ENCODE measurements around the gene APBB1IP. TPM values are rescaled to one million over a fixed set of nuclear protein-coding genes. Genes with fewer than 3 reads are reported as not detected.
A peak's percentile ranks its signal among the peaks of the same experiment; 100 is the strongest.
"Not testable (repeated sequence)": the region's sequence is repeated elsewhere in the genome, so short reads cannot be mapped to it uniquely, and the experiment has no call there.

The APBB1IP gene, protein sequence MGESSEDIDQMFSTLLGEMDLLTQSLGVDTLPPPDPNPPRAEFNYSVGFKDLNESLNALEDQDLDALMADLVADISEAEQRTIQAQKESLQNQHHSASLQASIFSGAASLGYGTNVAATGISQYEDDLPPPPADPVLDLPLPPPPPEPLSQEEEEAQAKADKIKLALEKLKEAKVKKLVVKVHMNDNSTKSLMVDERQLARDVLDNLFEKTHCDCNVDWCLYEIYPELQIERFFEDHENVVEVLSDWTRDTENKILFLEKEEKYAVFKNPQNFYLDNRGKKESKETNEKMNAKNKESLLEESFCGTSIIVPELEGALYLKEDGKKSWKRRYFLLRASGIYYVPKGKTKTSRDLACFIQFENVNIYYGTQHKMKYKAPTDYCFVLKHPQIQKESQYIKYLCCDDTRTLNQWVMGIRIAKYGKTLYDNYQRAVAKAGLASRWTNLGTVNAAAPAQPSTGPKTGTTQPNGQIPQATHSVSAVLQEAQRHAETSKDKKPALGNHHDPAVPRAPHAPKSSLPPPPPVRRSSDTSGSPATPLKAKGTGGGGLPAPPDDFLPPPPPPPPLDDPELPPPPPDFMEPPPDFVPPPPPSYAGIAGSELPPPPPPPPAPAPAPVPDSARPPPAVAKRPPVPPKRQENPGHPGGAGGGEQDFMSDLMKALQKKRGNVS
- total RNA-seq (1 to 10 TPM; 5.2 to 8.4 (median 6.9) TPM), polyA plus RNA-seq (2.8 TPM)
- long read RNA-seq, donor 1, partial matches to known transcripts, result 4 of 5 reads
- long read RNA-seq, donor 1, other reads (novel, unspliced or antisense), result 1 of 5 reads
- long read RNA-seq, donor 2, partial matches to known transcripts, result 1 of 3 reads
- long read RNA-seq, donor 2, other reads (novel, unspliced or antisense), result 1 of 3 reads
- long read RNA-seq, donor 3, partial matches to known transcripts, result 5 of 6 reads
- long read RNA-seq, donor 3, other reads (novel, unspliced or antisense), result 0 of 6 reads
- long read RNA-seq, donor 4, partial matches to known transcripts, result 0 of 1 reads
- long read RNA-seq, donor 4, other reads (novel, unspliced or antisense), result 1 of 1 reads

DNA sequence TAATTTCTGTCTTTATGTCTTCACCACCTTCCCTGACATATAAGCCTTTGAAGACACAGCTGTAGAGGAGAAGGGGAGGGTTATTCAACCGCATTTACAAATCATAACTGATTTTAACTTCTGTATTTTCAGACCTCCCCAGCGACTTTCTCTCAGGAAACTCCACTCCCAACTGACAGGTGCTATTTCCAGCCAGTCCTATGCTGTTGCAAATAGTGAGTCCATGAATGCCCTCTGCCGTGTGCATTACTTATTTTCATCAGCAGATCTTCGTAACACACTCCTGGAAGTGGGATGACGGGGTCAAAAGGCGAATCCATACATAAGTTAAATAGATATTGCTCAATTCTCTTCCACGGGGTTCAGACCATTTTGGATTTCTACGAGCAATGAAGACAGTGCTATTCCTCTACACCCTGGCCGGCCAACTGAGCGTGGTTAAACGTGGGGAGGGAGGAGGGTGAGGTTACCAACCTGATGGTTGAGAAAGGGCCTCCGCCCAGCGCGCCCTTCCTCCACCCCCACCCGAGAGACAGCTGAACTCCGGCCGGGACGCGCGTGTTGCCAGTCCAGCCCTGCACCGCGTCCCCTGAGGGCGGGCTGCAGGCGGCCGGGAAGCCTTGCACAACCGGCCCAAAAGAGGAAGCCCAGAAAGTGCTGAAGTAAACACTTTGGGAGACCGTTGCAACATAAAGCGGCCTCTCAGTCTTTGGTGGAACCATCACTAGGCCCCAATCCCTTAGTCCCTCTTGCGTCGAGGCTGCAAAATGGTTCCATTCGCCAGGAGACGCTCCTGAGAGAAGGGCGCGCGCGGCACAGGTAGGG lies at the start of gene APBB1IP:
Gene APBB1IP, plus strand, starts transcription at position 705 of the 825 bp plus-strand sequence. CDS start 53,986 bp downstream, outside the sequence.
- WGBS, result 13% methylated on average over 36 of the region's 36 CpGs
- Histone ChIP-seq H3K27me3 (ENCODE audit: control insufficient read depth, insufficient read depth) (no peaks in the 10 kb centered on the region), H3K27ac (ENCODE audit: low read length) (peak within 1 kb of the TSS; percentile 76), H3K9me3 (ENCODE audit: control insufficient read depth, low read length) (no peaks in the 10 kb centered on the region), H3K4me1 (ENCODE audit: control insufficient read depth, insufficient read depth, low read length) (no peaks in the 10 kb centered on the region), H3K4me3 (ENCODE audit: low read length) (peak within 1 kb of the TSS; percentile 69)
- intact Hi-C loops (cut with DNase I), result no loop called here
- peak; percentile 96 for ATAC-seq
- DNase-seq, result peak; percentile 85 to 92 (median 92)

DNA sequence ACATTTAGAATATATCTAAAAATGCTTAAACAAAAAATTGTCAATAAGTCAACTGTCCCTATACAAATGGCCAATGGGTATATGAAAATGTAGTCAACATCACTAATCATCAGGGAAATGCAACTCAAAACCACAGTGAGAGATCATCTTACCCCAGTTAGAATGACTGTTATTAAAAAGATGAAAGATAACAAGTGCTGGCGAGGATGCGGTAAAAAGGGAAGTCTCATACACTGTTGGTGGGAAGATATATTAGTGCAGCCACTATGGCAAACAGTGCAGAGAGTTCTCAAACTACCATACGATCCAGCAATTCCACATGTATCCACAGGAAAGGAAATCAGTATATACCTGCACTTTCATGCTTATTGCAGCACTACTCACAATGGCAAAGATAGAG lies 48.6 kb upstream of the APBB1IP start:
- no peak overlapping the region for H3K27ac ChIP-seq (ENCODE audit: low read length)
- DNase-seq, result no peak
- no peaks in the 10 kb centered on the region for H3K27me3 ChIP-seq (ENCODE audit: control insufficient read depth, insufficient read depth)
- intact Hi-C loops (cut with DNase I), result no loop called here
- H3K4me1 ChIP-seq (ENCODE audit: control insufficient read depth, insufficient read depth, low read length), result no peaks in the 10 kb centered on the region
- 91% methylated on average over 3 of the region's 3 CpGs for WGBS
- H3K9me3 ChIP-seq (ENCODE audit: control insufficient read depth, low read length), result no peaks in the 10 kb centered on the region
- ATAC-seq, result no peak
- no peak overlapping the region for H3K4me3 ChIP-seq (ENCODE audit: low read length)

DNA sequence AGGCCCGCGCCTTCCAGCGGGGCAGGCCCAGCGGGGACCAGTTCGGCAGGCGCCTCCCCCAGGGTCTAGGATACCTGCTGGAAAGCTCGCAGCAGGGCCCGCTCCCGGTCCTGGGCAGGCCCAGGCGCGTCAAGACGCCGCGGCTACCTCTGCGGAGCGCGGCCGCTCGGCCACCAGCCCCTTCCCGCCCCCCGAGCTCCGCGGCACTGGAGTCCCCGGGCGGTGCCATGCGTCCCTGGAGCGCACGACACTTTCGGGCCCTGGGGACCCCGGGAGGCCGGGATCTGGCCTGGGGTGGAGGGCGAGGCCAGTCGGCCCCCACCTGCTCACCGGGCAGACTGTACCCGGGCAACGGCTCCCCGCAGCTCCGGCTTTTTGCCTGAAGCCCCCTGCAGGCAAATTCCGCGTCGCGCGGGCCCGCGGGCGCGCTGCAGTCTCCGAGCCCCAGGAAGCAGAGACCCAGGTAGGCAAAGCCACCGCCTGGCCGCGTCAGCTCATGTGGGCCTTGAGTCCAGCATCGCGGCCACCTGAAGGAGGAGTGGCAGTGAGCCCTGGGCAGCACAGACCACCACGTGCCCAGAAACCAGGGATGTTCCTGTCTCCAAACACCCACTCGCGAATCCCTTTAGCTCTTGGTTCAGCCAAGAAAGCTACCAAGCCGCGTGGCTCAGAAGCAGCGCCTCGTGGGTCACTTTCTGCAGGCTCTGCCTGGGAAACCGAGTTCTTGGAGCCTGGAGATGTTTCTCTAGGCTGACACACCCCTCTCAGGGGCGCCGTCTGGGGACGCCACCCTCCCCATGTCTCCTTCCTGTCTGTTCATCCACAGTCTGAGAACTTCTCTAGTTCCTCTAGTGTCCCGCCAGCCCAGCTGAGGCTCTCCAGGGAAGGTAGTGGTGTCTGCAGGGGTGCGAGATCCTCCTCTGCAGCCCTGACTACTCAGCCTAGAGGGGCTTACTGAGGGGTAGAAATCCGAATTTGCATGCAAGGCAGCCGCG lies 46.1 kb upstream of the APBB1IP start:
- Histone ChIP-seq H3K4me1 (ENCODE audit: control insufficient read depth, insufficient read depth, low read length) (no peaks in the 10 kb centered on the region), H3K27me3 (ENCODE audit: control insufficient read depth, insufficient read depth) (no peaks in the 10 kb centered on the region), H3K27ac (ENCODE audit: low read length) (no peak overlapping the region), H3K9me3 (ENCODE audit: control insufficient read depth, low read length) (no peaks in the 10 kb centered on the region), H3K4me3 (ENCODE audit: low read length) (no peak overlapping the region)
- intact Hi-C loops (cut with DNase I), result no loop called here
- WGBS, result 15% methylated on average over 69 of the region's 69 CpGs
- peak; percentile 45 to 59 for ATAC-seq
- peak; percentile 17 to 68 (median 58) for DNase-seq

DNA sequence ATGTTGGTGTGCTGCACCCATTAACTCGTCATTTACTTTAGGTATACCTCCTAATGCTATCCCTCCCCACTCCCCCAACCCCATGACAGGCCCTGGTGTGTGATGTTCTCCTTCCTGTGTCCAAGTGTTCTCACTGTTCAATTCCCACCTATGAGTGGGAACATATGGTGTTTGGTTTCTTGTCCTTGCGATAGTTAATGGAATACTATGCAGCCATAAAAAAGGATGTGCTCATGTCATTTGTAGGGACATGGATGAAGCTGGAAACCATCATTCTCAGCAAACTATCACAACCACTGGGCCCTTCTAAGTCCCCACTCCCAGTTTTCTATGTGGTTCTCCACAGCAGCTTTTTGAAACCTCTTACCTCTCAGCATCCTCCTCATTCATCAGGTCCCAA lies 39.8 kb upstream of the APBB1IP start:
- H3K4me3 ChIP-seq (ENCODE audit: low read length); H3K4me1 ChIP-seq (ENCODE audit: control insufficient read depth, insufficient read depth, low read length); H3K9me3 ChIP-seq (ENCODE audit: control insufficient read depth, low read length); H3K27ac ChIP-seq (ENCODE audit: low read length); intact Hi-C loops (cut with DNase I); DNase-seq; H3K27me3 ChIP-seq (ENCODE audit: control insufficient read depth, insufficient read depth); ATAC-seq: not testable (repeated sequence)
- WGBS, result 94% methylated on average over 2 of the region's 2 CpGs

DNA sequence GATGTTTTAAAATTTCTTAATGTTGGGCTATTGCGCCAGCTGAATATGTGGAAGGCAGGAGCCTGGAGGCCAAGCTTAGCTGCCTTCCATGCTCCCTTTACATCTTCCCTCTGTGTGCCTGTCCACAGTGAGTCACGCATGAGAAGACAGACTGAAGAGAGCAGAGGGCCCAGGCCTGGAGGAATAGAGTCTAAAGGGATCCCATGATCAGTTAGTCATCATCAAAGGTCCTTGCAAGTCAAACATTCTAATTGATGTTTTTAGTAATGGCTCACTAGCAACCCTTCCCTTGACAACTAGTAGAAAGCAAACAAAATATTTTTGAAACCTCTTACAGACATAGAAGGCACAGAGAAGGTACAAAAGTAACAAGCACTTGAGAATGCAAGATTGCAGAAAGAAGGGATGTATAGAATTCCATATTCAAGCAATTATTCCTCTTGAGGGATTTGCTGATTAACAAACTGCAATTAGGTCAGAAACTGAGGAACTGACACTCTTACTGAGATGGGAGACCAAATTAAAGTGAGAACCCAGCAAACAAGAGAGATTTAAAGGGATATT lies 30.7 kb upstream of the APBB1IP start:
- H3K4me1 ChIP-seq (ENCODE audit: control insufficient read depth, insufficient read depth, low read length), result no peaks in the 10 kb centered on the region
- H3K27me3 ChIP-seq (ENCODE audit: control insufficient read depth, insufficient read depth), result peaks cover 3% of the 10 kb centered on the region
- DNase-seq, result no peak
- no peak overlapping the region for H3K27ac ChIP-seq (ENCODE audit: low read length)
- 86% methylated on average over 2 of the region's 2 CpGs for WGBS
- H3K4me3 ChIP-seq (ENCODE audit: low read length), result no peak overlapping the region
- no peak for ATAC-seq
- H3K9me3 ChIP-seq (ENCODE audit: control insufficient read depth, low read length), result no peaks in the 10 kb centered on the region
- intact Hi-C loops (cut with DNase I), result no loop called here

DNA sequence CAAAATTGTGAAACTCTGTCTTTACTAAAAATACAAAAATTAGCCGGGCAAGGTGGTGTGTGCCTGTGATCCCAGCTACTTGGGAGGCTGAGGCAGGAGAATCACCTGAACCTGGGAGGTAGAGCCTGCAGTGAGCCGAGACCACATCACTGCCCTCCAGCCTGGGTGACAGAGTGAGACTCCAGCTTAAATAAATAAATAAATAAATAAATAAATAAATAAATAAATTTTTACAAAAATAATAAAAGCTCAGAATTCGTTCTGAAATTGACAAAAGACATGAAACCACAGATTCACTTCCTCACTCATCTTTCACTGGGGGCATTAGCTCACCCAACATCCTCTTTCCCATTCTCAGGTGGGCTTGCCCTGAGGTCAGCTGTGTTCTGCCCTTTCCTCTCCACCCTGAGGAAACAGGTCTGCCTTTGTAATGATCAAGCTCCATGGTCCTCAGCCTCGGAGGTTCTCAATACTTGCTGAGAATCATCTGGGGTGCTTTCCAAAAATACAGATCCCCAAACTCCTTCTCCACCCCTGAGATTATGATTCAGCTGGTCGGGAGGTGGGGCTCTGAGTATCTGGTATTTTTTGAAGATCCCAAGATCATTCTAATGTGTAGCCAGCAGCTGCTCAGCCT lies 29.2 kb upstream of the APBB1IP start:
- intact Hi-C loops (cut with DNase I), result no loop called here
- 71% methylated on average over 5 of the region's 5 CpGs for WGBS
- Histone ChIP-seq H3K4me3 (ENCODE audit: low read length) (no peak overlapping the region), H3K27ac (ENCODE audit: low read length) (no peak overlapping the region), H3K9me3 (ENCODE audit: control insufficient read depth, low read length) (no peaks in the 10 kb centered on the region), H3K27me3 (ENCODE audit: control insufficient read depth, insufficient read depth) (peaks cover 3% of the 10 kb centered on the region), H3K4me1 (ENCODE audit: control insufficient read depth, insufficient read depth, low read length) (no peaks in the 10 kb centered on the region)
- DNase-seq (no peak), ATAC-seq (no peak)

DNA sequence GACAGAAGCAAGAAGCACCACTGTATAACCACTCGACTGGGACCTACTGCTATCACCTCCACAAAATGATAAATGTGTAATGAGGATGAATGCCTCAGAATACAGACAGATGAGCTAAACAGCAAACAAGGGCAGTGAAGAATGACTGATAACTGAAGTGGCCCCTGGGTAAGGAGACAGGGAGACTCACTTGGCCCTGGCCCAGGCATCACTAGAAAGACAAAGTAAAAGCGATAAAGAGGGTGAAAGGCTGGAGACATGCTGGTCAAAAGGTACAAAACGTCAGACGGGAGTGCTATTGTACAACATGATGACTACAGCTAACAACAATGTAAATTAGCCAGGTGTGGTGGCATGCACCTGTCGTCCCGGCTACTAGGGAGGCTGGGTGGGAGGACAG lies 27.8 kb upstream of the APBB1IP start:
- peaks cover 3% of the 10 kb centered on the region for H3K27me3 ChIP-seq (ENCODE audit: control insufficient read depth, insufficient read depth)
- ATAC-seq (no peak), DNase-seq (no peak)
- H3K27ac ChIP-seq (ENCODE audit: low read length), result no peak overlapping the region
- no peak overlapping the region for H3K4me3 ChIP-seq (ENCODE audit: low read length)
- 62% methylated on average over 6 of the region's 6 CpGs for WGBS
- no peaks in the 10 kb centered on the region for H3K9me3 ChIP-seq (ENCODE audit: control insufficient read depth, low read length)
- intact Hi-C loops (cut with DNase I), result no loop called here
- no peaks in the 10 kb centered on the region for H3K4me1 ChIP-seq (ENCODE audit: control insufficient read depth, insufficient read depth, low read length)

DNA sequence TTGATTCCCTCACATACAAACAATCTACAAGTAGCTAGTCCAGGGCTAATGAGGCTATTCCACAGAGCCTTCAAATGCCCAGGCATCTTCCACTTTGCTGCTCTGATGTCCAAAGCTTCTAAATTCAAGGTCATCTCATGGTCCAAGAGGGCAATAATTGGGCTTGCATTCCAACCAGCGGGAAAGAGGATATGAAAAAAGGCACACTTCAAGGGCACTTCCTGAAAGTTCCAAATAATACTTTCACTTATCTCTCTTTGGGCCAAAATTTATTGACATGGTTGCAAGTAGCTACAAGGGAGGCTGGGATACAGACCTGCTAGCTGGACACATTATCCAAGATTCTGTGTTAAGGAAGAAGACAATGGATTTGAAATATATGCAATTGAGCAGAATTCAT lies 25.2 kb upstream of the APBB1IP start:
- no peak for ATAC-seq
- H3K27ac ChIP-seq (ENCODE audit: low read length), result no peak overlapping the region
- 41% methylated on average over 1 of the region's 1 CpG for WGBS

DNA sequence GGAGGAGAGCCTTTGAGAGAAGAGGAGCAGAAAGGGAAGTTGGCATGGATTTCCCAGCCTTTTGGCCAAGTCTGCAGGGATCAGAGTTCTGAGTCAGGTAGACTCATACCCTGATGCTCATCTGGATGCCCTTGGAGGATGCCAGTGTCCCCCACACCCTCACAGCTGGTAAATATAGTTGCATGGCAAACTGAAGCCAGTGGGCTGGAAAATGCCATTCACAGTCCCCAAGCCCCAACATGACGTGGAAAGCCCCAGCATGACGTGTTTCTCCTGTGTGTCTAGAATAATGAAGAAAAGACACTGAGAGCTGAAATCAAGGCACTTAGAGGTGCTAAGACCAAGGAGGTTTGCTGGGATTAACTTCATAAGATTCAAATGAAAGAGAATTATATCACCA lies 24.8 kb upstream of the APBB1IP start:
- no peak for DNase-seq
- WGBS, result 68% methylated on average over 2 of the region's 2 CpGs
- H3K9me3 ChIP-seq (ENCODE audit: control insufficient read depth, low read length), result no peaks in the 10 kb centered on the region
- no peaks in the 10 kb centered on the region for H3K4me1 ChIP-seq (ENCODE audit: control insufficient read depth, insufficient read depth, low read length)
- ATAC-seq, result no peak
- no peak overlapping the region for H3K4me3 ChIP-seq (ENCODE audit: low read length)
- peaks cover 3% of the 10 kb centered on the region for H3K27me3 ChIP-seq (ENCODE audit: control insufficient read depth, insufficient read depth)
- intact Hi-C loops (cut with DNase I), result no loop called here
- no peak overlapping the region for H3K27ac ChIP-seq (ENCODE audit: low read length)

More for the DNA sequence above, 25.2 kb upstream of the APBB1IP start:
- Histone ChIP-seq H3K27me3 (ENCODE audit: control insufficient read depth, insufficient read depth) (peaks cover 3% of the 10 kb centered on the region), H3K9me3 (ENCODE audit: control insufficient read depth, low read length) (no peaks in the 10 kb centered on the region), H3K4me1 (ENCODE audit: control insufficient read depth, insufficient read depth, low read length) (no peaks in the 10 kb centered on the region), H3K4me3 (ENCODE audit: low read length) (no peak overlapping the region)
- DNase-seq, result no peak
- intact Hi-C loops (cut with DNase I), result no loop called here

Data from right cardiac atrium (tissue), 5 donors.